Left renal pelvis (tissue), 4 donors: ENCODE data around the gene PODXL. TPM values are rescaled to one million over a fixed set of nuclear protein-coding genes. Genes with fewer than 3 reads are reported as not detected.

Experiments
- DNase-seq, 4 donors: peaks; one replicate each; pipeline ENCODE4 v3.0.0-alpha.2; 2013; ENCODE audit warnings: low read depth in 4 of 4, low spot score in 3 of 4
- polyA plus RNA-seq, 4 donors: library from polyadenylated mRNA; unstranded; fragments of 120-200 nt; gene quantifications; one replicate each; pipeline ENCODE4 v1.2.1, GENCODE V29; 2013; ENCODE audit not compliant: insufficient read length in 4 of 4

PODXL gene
- 100 to 1,000 TPM in 3 of 4 donors, 10 to 100 TPM in 1; 39.1 to 799 (median 692) TPM for polyA plus RNA-seq

DNA sequence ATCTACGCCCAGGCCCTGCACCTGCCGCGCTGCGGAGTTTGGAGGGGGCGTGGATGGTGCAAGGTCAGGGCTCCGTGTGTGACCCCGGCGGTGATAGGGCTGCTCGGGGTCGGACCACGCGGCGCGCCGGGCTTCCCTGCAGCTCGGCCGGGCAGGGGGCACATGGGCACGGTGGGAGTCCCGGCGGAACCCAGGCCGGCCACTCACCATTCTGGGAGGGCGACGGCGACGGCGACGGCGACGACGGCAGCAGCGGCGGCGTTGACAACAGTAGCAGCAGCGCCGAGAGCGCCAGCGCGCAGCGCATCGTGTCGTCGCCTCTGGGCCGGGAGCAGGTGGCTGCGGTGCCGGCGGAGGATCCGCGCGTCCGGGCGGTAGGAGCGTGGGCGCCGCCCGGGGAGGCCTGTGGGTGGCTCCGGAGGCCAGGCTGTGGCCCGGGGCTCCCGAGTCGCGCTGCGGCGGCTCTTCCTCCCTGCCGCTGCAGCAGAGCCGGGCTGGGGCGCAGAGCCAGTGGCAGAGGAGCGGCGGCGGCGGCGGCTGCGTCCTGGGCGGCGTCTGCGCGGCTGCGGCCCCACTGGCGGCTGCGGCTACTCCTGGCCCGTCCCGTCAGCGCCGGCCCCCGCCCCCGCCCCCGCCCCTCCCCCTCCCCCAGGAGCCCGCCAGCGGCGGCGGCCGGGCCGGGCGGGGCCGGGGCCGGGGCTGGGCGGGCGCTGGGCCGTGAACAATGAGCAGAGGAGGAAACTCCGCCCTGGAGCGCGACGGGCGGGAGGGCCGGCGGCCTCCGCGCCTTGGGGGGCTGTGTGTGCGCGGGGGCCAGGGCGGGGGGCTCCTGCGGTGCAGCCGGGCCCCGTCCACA is at the start of gene PODXL:
TSS of gene PODXL (minus strand) at position 576 of the 856 bp plus-strand sequence. CDS start at position 307, 269 bp downstream.
- DNase-seq: no peak

DNA sequence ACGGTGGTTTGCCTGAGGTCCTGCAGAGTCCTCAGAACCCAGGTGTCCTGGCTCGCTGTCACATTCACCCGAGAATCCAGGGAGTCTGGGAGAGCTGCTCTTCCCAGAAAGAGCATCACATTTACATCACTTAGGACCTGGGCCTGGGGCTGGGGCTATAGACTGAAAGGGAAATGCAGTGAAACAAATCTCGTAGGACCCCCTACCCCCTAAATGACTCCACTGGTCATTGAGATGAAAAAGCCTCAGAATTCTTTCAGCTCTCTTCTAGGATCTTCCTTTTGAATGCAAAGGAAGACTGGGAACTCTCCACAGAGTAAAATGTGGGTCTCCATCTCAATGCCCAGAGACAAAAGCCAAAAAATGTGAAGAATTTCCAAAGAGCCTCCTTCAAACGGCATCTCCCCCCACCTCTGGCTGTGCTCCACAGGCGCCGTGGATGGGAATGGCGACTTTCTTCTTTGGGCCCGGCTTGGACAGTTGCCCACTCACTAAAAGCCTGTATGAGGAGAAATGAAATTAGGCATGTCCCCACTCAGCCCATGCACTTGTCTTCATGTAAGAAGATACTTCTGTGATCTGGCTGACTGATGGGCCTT is 49.0 kb upstream of the PODXL start:
- DNase-seq: no peak

DNA sequence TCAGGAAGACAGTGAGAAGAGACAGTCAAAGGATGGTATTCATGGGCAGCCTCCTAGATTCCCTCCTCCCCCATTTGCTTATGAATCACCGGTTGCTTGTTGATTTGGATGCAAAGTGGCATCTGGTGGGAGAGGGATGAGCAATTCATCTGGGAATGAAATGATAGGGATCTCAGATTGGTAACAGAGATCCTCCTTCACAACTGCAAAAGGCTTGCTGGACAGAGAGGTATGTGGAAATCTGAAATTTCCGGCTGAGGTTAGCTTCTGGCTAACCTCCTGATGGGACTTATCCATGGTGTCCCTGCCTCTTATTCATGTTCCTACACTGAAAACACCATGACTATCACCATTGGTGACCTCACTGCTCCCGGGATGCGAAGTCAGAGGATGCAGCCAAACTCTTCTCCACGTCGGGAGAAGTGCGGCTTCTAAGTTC is 48.4 kb upstream of the PODXL start:
- DNase-seq: no peak

DNA sequence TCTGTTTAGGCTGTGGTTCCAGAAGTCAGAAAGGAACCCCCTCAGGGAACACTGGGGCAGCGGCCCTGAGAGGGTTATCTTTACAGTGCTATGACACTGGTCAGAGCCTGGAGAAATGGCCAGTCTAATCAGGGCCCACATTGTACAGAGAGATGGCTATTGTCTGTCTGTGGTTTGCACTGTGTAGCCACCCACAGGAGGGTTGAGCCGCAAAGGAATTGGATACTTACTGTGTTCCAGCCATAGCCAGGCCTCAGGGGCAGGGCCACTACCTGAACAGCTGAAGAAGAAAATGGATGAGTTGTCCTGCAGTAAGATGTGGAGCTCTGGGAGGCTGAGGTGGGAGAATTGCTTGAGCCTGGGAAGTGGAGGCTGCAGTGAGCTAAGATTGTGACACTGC is 47.5 kb upstream of the PODXL start:
- no peak for DNase-seq

DNA sequence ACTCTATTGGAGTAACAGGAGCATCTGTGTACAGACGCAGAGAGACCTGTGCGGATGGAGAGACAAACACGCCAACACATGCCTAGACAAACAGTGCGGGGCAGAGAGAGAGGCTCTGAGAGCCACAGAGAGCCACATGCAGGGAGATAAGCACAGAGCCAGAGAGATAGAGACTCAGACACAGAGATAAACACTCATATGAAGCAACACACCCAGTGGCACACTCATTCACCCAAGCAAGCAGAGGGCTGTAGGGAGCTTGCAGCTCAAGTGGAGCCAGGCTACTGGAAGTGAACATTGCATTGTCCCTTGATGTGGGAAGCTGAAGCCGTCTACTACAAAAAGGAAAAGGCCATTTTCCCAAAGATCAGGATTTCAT is 46.6 kb upstream of the PODXL start:
- DNase-seq: no peak

DNA sequence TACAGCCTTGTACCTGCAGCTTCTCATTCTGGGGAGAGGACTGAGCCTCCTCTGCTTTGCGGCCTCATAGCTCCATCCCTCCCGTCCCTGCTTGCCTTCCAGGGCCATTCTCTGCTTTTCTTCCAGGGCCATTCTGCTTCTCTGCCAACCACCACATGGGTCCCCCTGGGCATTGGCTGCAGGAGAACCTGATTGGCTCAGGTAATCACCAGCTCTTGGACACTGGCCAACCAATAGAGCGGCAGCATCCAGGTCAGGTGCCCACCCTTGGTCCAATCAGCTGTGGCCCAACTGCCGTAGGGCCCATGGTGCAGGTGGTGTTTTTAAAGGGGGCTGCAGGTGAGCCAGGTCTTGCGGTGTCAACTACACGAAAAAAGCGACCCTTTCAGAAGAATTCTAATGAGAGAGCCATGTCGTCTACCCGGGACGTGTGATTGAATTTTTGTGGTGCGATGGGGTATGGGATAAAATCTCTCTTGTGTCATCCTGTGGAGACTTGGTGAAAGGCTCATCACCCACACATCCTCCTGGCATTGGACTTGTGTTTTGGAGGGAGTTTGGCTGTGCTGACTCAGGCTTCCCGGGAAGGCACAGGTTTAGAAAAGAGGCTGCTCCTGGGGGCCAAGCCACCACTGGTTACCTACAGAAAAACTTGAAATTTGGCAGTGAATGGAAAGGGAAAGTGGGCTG is 46.0 kb upstream of the PODXL start:
- no peak for DNase-seq

DNA sequence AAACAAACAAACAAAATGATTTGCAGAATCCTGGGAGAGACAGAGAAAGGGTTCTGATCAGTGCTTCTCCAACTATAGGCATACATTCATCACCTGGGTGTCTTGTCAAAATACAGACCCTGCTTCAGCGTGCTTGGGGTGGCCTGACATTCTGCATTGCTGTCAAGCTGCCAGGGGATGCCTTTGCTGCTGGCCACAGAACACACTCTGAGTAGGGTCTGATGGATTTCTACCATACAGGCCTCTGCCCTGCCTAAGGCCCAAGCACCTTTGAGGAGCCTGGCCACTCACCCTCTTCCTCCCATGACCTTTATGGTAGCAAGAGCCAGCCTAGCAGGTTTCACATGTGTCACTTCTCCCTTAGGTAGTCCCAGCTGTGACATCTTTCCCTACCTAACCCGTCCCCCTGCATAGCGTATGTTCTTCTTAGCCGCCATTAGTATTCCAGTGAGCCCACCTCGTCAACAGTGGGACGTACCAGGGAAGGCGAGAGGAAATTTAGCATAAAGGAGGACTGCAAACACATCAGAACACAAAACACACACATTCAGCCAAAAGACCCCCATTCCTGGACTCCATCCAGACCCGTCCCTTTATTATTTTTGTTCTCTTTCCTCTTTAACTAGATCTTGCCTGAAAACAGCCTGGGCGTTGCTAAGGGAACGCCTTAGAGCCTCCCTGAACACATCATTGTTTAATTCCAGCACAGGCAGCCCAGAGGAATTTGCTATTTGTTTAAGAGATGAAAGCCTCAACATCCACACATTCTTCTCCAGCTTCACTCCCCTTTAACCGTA is 43.9 kb upstream of the PODXL start:
- DNase-seq: no peak

DNA sequence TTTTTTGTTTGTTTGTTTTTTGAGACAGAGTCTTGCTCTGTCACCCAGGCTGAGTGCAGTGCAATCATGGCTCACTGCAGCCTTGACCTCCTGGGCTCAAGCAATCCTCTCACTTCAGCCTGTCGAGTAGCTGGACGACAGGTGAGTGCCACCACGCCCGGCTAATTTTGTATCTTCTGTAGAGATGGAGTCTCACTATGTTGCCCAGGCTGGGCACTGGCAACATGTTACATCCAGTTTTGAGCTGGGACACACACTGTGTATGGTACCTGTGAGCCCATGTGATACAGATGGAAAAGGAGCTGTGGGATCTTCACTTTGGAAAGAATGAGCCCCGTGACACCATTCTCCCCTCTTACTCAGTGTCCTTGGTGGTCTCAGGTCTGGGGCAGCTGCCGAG is 40.4 kb upstream of the PODXL start:
- no peak for DNase-seq

DNA sequence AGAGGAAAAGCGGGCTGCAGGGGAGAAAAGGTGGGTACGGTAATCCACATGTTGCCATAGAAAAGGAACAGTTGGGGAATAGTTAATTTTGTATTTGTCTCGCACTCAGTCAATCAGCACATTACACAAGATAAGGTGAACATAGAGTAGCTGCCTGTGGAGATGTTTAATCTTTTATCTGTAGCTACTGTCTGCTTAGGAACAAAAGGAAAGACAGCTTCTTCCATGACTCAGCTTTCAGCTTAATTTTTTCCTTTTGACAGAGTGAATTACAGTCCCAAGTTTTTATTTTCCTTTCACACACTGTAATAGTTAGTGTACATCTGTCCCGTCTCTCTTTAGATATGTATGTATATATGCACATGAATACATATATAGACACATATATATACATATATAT is 39.3 kb upstream of the PODXL start:
- DNase-seq: no peak

DNA sequence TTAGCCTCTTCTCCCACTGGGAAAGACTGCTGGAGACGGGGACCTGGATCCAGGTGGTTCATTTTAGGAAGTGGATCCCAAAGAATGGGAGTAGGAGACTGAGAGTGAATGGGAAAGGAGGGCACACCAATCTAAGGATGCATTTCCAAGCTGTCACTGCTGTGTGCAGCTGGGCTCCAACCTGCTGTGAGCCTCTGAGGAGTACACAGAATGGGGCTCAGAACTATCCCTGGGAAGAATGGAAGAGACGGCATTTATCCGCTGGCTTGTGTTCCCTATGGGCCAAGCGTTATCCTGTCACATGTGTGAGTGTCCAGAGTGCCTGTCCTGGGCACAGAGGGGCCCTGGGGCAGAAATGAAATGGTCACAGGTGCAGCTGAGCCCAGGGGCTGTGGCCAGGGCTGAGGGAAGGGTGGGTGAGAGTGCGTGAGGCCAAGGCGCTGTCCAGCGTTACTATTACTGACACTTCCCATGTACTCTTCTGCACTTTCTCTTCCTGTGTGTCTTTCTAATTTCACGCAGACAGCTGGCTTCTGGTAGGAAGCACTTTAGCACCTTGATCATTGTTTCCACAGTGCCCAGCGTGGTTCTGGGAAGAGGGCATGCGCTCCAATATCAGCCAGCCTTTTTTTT is 35.4 kb upstream of the PODXL start:
- DNase-seq: no peak

DNA sequence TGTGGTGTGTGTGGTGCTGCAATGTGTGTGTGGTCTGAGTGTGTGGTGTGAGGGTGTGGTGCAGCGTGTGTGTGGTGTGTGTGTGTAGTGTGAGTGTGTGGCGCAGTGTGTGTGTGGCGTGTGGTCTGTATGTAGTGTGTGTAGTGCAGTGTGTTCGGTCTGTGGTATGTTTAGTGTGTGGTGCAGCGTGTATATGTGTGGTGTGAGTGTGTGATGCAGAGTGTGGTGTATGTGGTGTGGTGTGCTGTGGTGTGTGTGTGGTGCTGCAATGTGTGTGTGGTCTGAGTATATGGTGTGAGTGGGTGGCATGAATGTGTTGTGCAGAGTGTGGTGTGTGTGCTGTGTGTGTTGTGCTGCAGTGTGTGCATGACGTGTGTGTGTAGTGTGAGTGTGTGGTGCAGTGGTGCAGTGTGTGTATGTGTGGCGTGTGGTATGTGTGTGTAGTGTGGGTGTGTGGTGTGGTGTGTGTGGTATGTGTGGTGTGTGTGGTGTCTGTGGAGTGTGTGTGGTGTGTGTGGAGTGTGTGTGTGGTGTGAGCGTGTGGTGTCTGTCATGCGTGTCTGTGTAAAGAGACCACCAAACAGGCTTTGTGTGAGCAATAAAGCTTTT is 31.0 kb upstream of the PODXL start:
- no peak for DNase-seq

DNA sequence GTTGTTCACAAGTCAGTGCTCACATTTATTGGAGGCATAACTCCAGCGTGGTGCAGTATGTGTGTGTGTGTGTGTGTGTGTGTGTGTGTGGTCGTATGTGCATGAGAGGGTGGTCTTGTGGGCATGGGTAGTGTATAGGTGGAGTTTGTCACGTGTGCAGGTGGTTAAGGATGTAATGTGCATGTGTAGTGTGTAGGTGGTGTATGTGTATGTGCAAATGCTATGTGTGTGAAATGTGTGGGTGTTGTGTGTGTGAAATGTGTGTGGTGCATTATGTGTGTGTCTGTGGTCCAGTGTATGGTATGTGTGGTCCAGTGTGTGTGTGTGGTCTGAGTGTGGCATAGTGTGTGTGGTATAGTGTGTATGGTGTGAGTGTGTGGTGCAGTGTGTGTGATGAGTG is 30.3 kb upstream of the PODXL start:
- no peak for DNase-seq

DNA sequence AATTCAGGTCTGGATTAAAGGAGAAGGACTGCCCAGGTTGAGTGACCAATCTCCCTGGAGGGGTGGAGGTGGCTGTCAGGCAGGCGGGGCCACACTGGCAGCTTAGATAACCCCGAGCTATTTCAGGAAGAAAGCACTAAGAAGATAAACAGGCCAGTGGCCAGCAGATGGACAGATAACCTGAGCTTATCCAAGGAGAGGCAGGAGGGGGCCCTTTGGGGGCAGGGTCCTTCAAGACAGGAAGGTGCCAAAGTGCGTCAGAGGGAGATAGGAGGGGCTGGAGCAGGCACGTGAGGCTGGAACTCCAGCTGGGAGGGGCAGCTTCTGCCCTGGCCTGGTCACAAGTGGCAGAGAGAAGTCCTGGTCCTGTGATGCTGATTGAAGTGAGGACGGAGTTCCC is 29.8 kb upstream of the PODXL start:
- DNase-seq: no peak

DNA sequence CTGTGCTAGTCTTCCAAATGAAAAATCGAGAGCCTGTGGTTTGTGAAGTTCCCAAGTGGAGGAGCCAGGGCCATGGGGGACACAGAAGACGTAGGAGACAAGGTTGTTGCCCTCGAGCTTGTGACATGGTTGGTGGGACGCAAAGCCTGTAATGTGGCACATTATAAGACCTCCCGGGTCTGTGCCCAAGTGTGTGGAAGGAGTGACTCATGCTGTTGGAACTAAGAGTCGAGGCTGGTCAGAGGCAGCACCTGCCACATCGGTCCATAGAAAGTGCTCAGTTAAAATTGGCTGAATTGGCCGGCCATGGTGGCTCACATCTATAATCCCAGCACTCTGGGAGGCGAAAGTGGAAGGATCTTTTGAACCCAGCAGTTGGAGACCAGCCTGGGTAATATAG is 27.0 kb upstream of the PODXL start:
- DNase-seq: no peak

DNA sequence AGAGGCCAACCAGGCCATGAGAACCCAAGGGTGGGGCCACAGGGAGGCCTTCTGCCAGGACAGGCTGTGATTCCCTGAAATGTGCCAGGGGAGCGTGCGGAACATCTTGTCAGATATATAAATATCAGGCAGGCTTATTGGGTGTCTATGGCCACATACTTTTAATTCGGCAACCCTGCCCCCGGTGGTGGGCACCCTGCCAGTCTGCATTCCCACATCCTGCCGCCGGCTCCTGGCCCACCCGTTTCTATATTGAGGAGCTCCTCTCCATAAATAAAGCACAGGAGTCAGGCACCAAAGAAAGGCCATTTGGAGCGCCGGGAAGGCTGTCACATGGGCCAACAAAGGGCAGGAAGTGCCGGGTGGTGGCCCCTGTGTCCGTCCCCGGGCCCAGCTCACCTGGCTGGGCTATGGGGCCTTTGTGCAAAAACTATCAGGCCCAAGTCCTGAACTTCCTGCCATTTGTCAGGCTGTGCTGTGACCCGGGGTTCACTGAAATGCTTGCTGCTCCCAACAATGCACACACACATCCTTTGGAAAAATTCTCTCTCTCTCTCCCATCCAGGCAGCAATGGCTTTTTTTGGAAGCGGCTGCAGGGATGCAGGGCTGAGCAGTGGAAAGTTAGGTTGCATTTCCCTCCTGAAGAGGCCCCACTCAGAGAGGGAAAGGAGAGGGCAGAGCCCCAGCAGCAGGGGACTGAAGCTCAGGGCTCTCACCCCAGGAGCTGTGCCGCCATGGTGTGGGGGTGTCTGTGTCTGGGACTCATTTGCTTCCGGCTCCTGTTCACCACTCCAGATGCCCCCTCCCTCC is 25.0 kb upstream of the PODXL start:
- DNase-seq: no peak

DNA sequence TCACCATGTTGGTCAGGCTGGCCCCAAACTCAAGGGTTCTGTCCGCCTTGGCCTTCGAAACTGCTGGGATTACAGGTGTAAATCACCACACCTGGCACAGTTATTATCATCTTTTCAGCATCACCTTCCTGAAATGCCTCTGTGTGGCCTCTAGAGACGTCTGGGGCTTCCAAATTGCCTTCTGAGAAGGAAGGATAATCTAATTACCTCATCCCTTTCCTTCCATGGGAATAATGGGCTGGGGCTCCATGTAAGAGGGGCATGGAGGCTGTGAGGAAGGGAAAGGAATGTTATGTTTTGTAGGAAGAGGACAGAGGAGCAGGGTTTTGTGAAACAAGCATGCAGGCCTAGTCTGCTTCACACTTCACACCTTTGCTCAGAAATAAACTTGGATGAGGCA is 22.2 kb upstream of the PODXL start:
- no peak for DNase-seq

DNA sequence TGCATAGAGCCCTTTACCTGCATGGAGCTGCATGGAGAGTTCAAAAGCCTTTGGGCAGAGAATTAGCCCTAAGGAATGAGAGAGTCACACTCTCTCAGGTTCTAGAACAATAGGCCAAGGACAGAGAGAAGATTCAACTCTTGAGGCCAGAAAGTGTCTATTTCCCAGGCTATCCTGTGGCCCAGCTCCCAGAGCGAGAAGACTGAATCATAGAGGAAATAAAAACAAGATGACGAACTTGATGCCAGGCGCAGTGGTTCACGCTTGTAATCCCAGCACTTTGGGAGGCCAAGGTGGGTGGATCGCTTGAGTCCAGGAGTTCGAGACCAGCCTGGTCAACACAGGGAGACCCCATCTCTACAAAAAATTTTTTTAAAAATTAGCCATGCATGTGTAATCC is 18.3 kb upstream of the PODXL start:
- DNase-seq: no peak

DNA sequence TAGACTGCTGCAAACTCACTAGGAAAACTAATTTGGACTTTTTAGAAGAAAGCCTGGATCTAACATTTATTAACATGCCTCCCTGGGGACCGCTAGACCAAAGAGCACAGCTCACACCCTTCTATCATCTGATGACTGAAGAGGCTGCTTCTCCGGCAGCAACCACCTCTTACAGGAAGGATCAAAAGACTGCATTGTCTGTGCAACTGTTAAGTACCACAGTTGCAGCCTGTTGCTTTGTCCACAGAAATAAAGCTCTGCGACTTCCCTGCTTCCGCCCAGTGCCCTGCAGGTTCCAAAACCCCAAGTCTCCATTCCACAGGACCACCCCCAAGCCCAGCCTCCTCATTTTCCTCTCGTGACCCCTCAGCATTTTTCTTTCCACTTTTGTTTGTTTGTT is 14.0 kb upstream of the PODXL start:
- DNase-seq: no peak

DNA sequence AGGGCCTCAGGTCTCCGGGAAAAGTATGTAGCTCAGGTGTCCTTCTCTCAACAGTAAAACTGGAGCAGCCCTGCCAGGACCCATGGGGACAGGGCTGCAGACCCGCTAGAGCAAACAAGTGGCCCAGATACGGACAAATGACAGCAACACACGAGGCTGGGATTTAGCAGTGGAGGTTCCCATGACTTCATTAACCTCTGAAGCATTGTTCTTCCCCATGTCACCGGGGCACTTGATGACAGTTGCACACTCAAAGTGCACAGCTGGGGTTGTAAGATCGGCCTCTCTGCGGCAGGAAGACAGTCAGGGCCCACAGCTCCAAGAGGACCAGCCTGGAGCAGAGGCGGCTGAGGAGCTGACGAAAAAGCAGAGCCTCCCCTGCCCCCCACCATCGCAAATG is 12.5 kb upstream of the PODXL start:
- DNase-seq: no peak
